ENCODE results near the gene NKIRAS2. TPM values are rescaled to one million over a fixed set of nuclear protein-coding genes. Genes with fewer than 3 reads are reported as not detected.

The NKIRAS2 gene
- total and polyA plus RNA-seq, 2 of the 4 experiments (the other 2 are of a cell fraction): 25.6 to 51.8 TPM

- TF ChIP-seq RCOR1 (IDR thresholded peaks at IDR 0.05; ENCODE audit: insufficient replicate concordance, low read length): no peak
Measured at GRCh38 chr17:42067371-42068091, 47.6 kb downstream of the NKIRAS2 start (continued).

GRCh38 chr17:42068979-42069378 is 49.1 kb downstream of the NKIRAS2 start:
- no peak overlapping the region for H2AK5ac ChIP-seq (ENCODE audit: low read depth, low read length)
- H2BK20ac ChIP-seq (ENCODE audit: low read depth, low read length): no peak overlapping the region
- no peak overlapping the region for H3K9ac ChIP-seq (ENCODE audit: low read depth, low read length)
- H4K91ac ChIP-seq (ENCODE audit: insufficient read depth, low read depth, low read length): no peak overlapping the region
- no peaks in the 10 kb centered on the region for H3K4me1 ChIP-seq (ENCODE audit: control insufficient read depth, insufficient read depth, low read length)
- no peak overlapping the region for H4K5ac ChIP-seq (ENCODE audit: low read depth, low read length)
- no peak overlapping the region for H3K18ac ChIP-seq (ENCODE audit: low read depth, low read length)
- H3K4me2 ChIP-seq (ENCODE audit: low read depth, low read length): no peak overlapping the region
- DNase-seq (no peak), ATAC-seq (ENCODE audit: low read depth) (no peak)
- no peak overlapping the region for H3K23ac ChIP-seq (ENCODE audit: low read depth, low read length)
- no peaks in the 10 kb centered on the region for H3K9me1 ChIP-seq (ENCODE audit: insufficient read depth, low read length)
- no peak overlapping the region for H3K4ac ChIP-seq (ENCODE audit: low read depth, low read length)
- no peak overlapping the region for H2BK120ac ChIP-seq (ENCODE audit: low read depth, low read length)
- no CpG with 5 or more reads among the region's 3 CpGs for WGBS, 2 experiments (ENCODE audit: extremely low coverage in 2 of 2, insufficient read length in 1 of 2)
- no peak overlapping the region for H2BK15ac ChIP-seq (ENCODE audit: low read depth, low read length)
- POLR2A ChIA-PET (ENCODE audit: unreplicated experiment): no interaction called here
- H3K9me3 ChIP-seq (ENCODE audit: control insufficient read depth, insufficient read depth, low read length): no peaks in the 10 kb centered on the region
- no peaks in the 10 kb centered on the region for H3K79me1 ChIP-seq (ENCODE audit: low read depth in 1 of 2, low read length in 2 of 2)
- H3K27ac ChIP-seq (ENCODE audit: insufficient read depth, low read length): no peak overlapping the region
- CTCF ChIA-PET: no interaction called here
- intact Hi-C loops (cut with micrococcal nuclease) (no loop called here), dilution Hi-C loops (cut with HindIII; ENCODE audit: low sequenced_read_pairs, unreplicated experiment) (no loop called here), in situ Hi-C loops (cut with MboI; ENCODE audit: low sequenced_read_pairs) (no loop called here)
- no TSS peak for BruUV-seq (replicated peaks)
- H4K20me1 ChIP-seq (ENCODE audit: insufficient read depth, low read length): no peaks in the 10 kb centered on the region; the same call in 1 of the 2 replicates
- H3K56ac ChIP-seq (ENCODE audit: extremely low read depth, insufficient read depth, low read length): no peak overlapping the region
- H4K8ac ChIP-seq (ENCODE audit: low read depth in 2 of 2, low read length in 2 of 2): no peak overlapping the region
- no peak overlapping the region for H2AK9ac ChIP-seq (replicated peaks; ENCODE audit: low read depth, low read length, poor library complexity)
- no peak overlapping the region for H2BK5ac ChIP-seq (ENCODE audit: low read depth, low read length, poor library complexity, severe bottlenecking)
- H3K4me3 ChIP-seq (ENCODE audit: insufficient read depth, low read depth, low read length): no peak overlapping the region
- no peak overlapping the region for H3K14ac ChIP-seq (replicated peaks; ENCODE audit: low read depth, low read length)
- peaks cover 67% of the 10 kb centered on the region for H3K27me3 ChIP-seq (ENCODE audit: control insufficient read depth, insufficient read depth, low read length)
- no peaks in the 10 kb centered on the region for H3K36me3 ChIP-seq (ENCODE audit: control insufficient read depth, insufficient read depth, low read length)
- H2AFZ ChIP-seq (replicated peaks; ENCODE audit: low read length, poor library complexity): no peak overlapping the region
- TF ChIP-seq POLR2A (IDR thresholded peaks at IDR 0.05; ENCODE audit: low read depth, low read length) (no peak), ELK1 (IDR thresholded peaks at IDR 0.05; ENCODE audit: borderline replicate concordance, low read depth, low read length) (no peak), CHD1 (IDR thresholded peaks at IDR 0.05; ENCODE audit: low read depth, low read length) (no peak), NFE2L2 (IDR thresholded peaks at IDR 0.05; ENCODE audit: low read depth, low read length) (no peak), MAFK (IDR thresholded peaks at IDR 0.05; ENCODE audit: low read depth, low read length) (no peak), FOS (IDR thresholded peaks at IDR 0.05; ENCODE audit: low read depth, low read length) (no peak), USF2 (IDR thresholded peaks at IDR 0.05; ENCODE audit: low read depth, low read length) (no peak), SMC3 (IDR thresholded peaks at IDR 0.05; ENCODE audit: low read depth, low read length) (no peak), CTCF (conservative IDR thresholded peaks at IDR 0.05; ENCODE audit: low read depth, low read length) (no peak), RAD21 (IDR thresholded peaks at IDR 0.05; ENCODE audit: low read length) (no peak), MAZ (IDR thresholded peaks at IDR 0.05; ENCODE audit: borderline replicate concordance, low read depth, low read length) (no peak), MXI1 (IDR thresholded peaks at IDR 0.05; ENCODE audit: borderline replicate concordance, low read depth, low read length) (no peak), RCOR1 (IDR thresholded peaks at IDR 0.05; ENCODE audit: insufficient replicate concordance, low read length) (no peak), RFX5 (IDR thresholded peaks at IDR 0.05; ENCODE audit: low read depth, low read length) (no peak)
